GM12892 (cell line): Measurements from ENCODE around the gene TF.

ENCODE experiments used
- POLR2A ChIP-seq: IDR thresholded peaks from 2 replicates; pipeline ENCODE4 v1.6.1; 2011; ENCODE audit warnings: low read depth, low read length, control low read depth
- POLR2AphosphoS5 ChIP-seq: IDR thresholded peaks from 2 replicates; pipeline ENCODE4 v1.6.1; 2011; ENCODE audit warnings: low read depth, low read length, control low read depth
- TAF1 ChIP-seq: IDR thresholded peaks from 2 replicates; pipeline ENCODE4 v1.6.1; 2011; ENCODE audit warnings: low read depth, mild to moderate bottlenecking, control low read depth, low read length, borderline replicate concordance

DNA sequence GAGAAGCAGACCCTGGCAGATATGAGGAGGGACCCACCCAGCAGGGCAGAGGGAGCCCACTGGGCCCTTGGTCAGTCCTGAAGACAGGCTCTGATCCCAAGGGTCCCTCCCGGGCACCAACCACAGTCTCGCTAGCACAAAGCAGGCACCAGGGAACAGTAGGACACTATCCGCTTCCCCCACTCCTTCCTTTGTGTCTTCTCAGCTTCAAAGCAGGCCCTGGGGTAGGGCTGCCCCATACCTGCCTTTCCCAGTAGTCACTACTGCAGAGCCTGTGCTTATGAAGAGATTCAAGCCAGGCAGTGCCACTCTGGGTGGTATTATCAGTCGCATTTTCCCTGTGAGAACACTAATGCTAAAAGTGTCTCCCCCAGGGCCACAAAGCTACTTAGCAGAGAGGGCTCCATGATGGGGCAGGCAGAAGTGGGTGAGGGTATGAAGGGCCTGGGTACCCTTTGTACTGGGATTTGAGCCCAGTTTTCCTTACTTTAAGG, 92.2 kb downstream of the TF start:
- TF ChIP-seq POLR2AphosphoS5 (no peak), POLR2A (no peak), TAF1 (no peak)
